ENCODE results near the gene PCDH10. TPM values are rescaled to one million over a fixed set of nuclear protein-coding genes. Genes with fewer than 3 reads are reported as not detected.

PCDH10 gene
- total and polyA plus RNA-seq, 2 of the 4 experiments (the other 2 are of a cell fraction): 0.90 to 2.0 TPM

GRCh38 chr4:133146574-133147241 is 2.4 kb upstream of the PCDH10 start (continued):
- TF ChIP-seq RAD21 (IDR thresholded peaks at IDR 0.05; ENCODE audit: low read length) (peak; percentile 86), POLR2A (IDR thresholded peaks at IDR 0.05; ENCODE audit: low read depth, low read length) (no peak)

GRCh38 chr4:133147286-133147821 is 1.7 kb upstream of the PCDH10 start:
- Histone ChIP-seq H3K27me3 (ENCODE audit: control insufficient read depth, insufficient read depth, low read length) (peaks cover 37% of the 10 kb centered on the region), H4K5ac (ENCODE audit: low read depth, low read length) (no peak overlapping the region), H3K23ac (ENCODE audit: low read depth, low read length) (no peak overlapping the region), H4K20me1 (ENCODE audit: insufficient read depth, low read length) (no peaks in the 10 kb centered on the region), H2BK15ac (ENCODE audit: low read depth, low read length) (no peak overlapping the region), H4K8ac (ENCODE audit: low read depth in 2 of 2, low read length in 2 of 2) (no peak overlapping the region), H3K18ac (ENCODE audit: low read depth, low read length) (no peak overlapping the region), H3K79me1 (ENCODE audit: low read depth in 1 of 2, low read length in 2 of 2) (no peaks in the 10 kb centered on the region), H3K9me1 (ENCODE audit: insufficient read depth, low read length) (no peaks in the 10 kb centered on the region), H3K36me3 (ENCODE audit: control insufficient read depth, insufficient read depth, low read length) (no peaks in the 10 kb centered on the region), H4K91ac (ENCODE audit: insufficient read depth, low read depth, low read length) (no peak overlapping the region), H2AFZ (replicated peaks; ENCODE audit: low read length, poor library complexity) (no peak overlapping the region), H3K56ac (ENCODE audit: extremely low read depth, insufficient read depth, low read length) (no peak overlapping the region), H3K9me3 (ENCODE audit: control insufficient read depth, insufficient read depth, low read length) (no peaks in the 10 kb centered on the region), H2AK9ac (replicated peaks; ENCODE audit: low read depth, low read length, poor library complexity) (no peak overlapping the region), H3K4me1 (ENCODE audit: control insufficient read depth, insufficient read depth, low read length) (peaks cover 2% of the 10 kb centered on the region; the same call in 1 of the 2 replicates), H3K4me3 (ENCODE audit: insufficient read depth, low read depth, low read length) (0 out of 2 replicates have a peak overlapping the region, but pooled peaks have one; percentile 3), H3K4me2 (ENCODE audit: low read depth, low read length) (peak overlapping the region; percentile 67), H2BK5ac (ENCODE audit: low read depth, low read length, poor library complexity, severe bottlenecking) (no peak overlapping the region), H3K27ac (ENCODE audit: insufficient read depth, low read length) (no peak overlapping the region), H2AK5ac (ENCODE audit: low read depth, low read length) (no peak overlapping the region), H2BK120ac (ENCODE audit: low read depth, low read length) (no peak overlapping the region), H3K4ac (ENCODE audit: low read depth, low read length) (no peak overlapping the region), H2BK20ac (ENCODE audit: low read depth, low read length) (no peak overlapping the region), H3K9ac (ENCODE audit: low read depth, low read length) (no peak overlapping the region), H3K14ac (replicated peaks; ENCODE audit: low read depth, low read length) (no peak overlapping the region)
- ChIA-PET POLR2A (ENCODE audit: unreplicated experiment) (interaction anchor here (0.6 kb wide), 1 partner anchor 19 kb away, joined by 4 read pairs; no protein-coding TSS in a partner anchor), CTCF (interaction anchor here (1.0 to 1.5 kb wide), 10 partner anchors 7 to 146 kb away, joined by 3 to 8 read pairs (median 4); no protein-coding TSS in a partner anchor)
- ATAC-seq (ENCODE audit: low read depth) (no peak), DNase-seq (no peak)
- dilution Hi-C loops (cut with HindIII; ENCODE audit: low sequenced_read_pairs, unreplicated experiment): no loop called here
- 0% methylated on average over 6 of the region's 23 CpGs; no CpG with 5 or more reads in 1 of the 2 experiments for WGBS, 2 experiments (ENCODE audit: extremely low coverage in 2 of 2, insufficient read length in 1 of 2)
- BruUV-seq (replicated peaks): no TSS peak
- intact Hi-C loops (cut with micrococcal nuclease): loop anchor here (2.0 to 10.0 kb wide), 3 partner anchors 337 to 1757 kb away; no protein-coding TSS in a partner anchor
- in situ Hi-C loops (cut with MboI; ENCODE audit: low sequenced_read_pairs): no loop called here
- TF ChIP-seq FOS (IDR thresholded peaks at IDR 0.05; ENCODE audit: low read depth, low read length): no peak
- no peak for TF ChIP-seq RCOR1 (IDR thresholded peaks at IDR 0.05; ENCODE audit: insufficient replicate concordance, low read length)
- no peak for TF ChIP-seq CHD1 (IDR thresholded peaks at IDR 0.05; ENCODE audit: low read depth, low read length)
- no peak for TF ChIP-seq NFE2L2 (IDR thresholded peaks at IDR 0.05; ENCODE audit: low read depth, low read length)
- TF ChIP-seq CEBPB (IDR thresholded peaks at IDR 0.05; ENCODE audit: low read depth, low read length): no peak
- TF ChIP-seq ELK1 (IDR thresholded peaks at IDR 0.05; ENCODE audit: borderline replicate concordance, low read depth, low read length): no peak
- no peak for TF ChIP-seq MAFK (IDR thresholded peaks at IDR 0.05; ENCODE audit: low read depth, low read length)
- no peak for TF ChIP-seq SMC3 (IDR thresholded peaks at IDR 0.05; ENCODE audit: low read depth, low read length)
- no peak for TF ChIP-seq MXI1 (IDR thresholded peaks at IDR 0.05; ENCODE audit: borderline replicate concordance, low read depth, low read length)
- TF ChIP-seq CTCF (conservative IDR thresholded peaks at IDR 0.05; ENCODE audit: low read depth, low read length): no peak
